Liver (tissue), 3 donors: ENCODE results near the gene GPHN.

Experiments
- FOXA1 ChIP-seq: IDR thresholded peaks from 2 replicates; pipeline ENCODE4 v1.6.1; 2016; ENCODE audit warnings: antibody characterized with exemption
- TAF1 ChIP-seq: conservative IDR thresholded peaks from 2 replicates; pipeline ENCODE4 v1.6.1; 2016; ENCODE audit warnings: antibody characterized with exemption, mild to moderate bottlenecking
- TF ChIP-seq, protein P1 (sequence below): fragments of 150-350 bp; IDR thresholded peaks from 2 replicates; pipeline ENCODE4 v1.5.1; 2017; ENCODE audit warnings: improper control_type of control experiment, low read depth, low read length; ENCODE audit not compliant: missing input control
- TF ChIP-seq, protein P2 (sequence below): IDR thresholded peaks from 2 replicates; pipeline ENCODE4 v1.6.1; 2016; ENCODE audit warnings: antibody characterized with exemption
- donor health status: healthy.
- donor health status: healthy.

DNA sequence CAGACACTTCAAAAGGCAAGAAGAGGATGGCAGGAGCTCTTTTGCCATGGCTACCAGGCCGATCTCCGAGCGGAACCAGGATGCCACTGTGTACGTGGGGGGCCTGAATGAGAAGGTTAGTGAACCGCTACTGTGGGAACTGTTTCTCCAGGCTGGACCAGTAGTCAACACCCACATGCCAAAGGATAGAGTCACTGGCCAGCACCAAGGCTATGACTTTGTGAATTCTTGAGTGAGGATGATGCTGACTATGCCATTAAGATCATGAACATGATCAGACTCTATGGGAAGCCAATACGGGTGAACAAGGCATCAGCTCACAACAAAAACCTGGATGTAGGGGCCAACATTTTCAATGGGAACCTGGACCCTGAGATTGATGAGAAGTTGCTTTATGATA, 691.1 kb downstream of the GPHN start:
- TF ChIP-seq, protein P1, sequence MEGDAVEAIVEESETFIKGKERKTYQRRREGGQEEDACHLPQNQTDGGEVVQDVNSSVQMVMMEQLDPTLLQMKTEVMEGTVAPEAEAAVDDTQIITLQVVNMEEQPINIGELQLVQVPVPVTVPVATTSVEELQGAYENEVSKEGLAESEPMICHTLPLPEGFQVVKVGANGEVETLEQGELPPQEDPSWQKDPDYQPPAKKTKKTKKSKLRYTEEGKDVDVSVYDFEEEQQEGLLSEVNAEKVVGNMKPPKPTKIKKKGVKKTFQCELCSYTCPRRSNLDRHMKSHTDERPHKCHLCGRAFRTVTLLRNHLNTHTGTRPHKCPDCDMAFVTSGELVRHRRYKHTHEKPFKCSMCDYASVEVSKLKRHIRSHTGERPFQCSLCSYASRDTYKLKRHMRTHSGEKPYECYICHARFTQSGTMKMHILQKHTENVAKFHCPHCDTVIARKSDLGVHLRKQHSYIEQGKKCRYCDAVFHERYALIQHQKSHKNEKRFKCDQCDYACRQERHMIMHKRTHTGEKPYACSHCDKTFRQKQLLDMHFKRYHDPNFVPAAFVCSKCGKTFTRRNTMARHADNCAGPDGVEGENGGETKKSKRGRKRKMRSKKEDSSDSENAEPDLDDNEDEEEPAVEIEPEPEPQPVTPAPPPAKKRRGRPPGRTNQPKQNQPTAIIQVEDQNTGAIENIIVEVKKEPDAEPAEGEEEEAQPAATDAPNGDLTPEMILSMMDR: no peak
- TF ChIP-seq, protein P2, sequence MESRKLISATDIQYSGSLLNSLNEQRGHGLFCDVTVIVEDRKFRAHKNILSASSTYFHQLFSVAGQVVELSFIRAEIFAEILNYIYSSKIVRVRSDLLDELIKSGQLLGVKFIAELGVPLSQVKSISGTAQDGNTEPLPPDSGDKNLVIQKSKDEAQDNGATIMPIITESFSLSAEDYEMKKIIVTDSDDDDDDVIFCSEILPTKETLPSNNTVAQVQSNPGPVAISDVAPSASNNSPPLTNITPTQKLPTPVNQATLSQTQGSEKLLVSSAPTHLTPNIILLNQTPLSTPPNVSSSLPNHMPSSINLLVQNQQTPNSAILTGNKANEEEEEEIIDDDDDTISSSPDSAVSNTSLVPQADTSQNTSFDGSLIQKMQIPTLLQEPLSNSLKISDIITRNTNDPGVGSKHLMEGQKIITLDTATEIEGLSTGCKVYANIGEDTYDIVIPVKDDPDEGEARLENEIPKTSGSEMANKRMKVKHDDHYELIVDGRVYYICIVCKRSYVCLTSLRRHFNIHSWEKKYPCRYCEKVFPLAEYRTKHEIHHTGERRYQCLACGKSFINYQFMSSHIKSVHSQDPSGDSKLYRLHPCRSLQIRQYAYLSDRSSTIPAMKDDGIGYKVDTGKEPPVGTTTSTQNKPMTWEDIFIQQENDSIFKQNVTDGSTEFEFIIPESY: no peak
- TF ChIP-seq FOXA1 (no peak), TAF1 (no peak)
